GM21515 (cell line): Measurements from ENCODE around the gene AP1B1.
"Not testable (repeated sequence)": the region's sequence is repeated elsewhere in the genome, so short reads cannot be mapped to it uniquely, and the experiment has no call there.

Source experiments
- ATAC-seq: cut with Tn5 transposase; IDR thresholded peaks from one replicate; pipeline ENCODE4 v1.9.1; 2021; ENCODE audit not compliant: unreplicated experiment

Gene AP1B1

GRCh38 chr22:29387921-29388758 lies at the start of gene AP1B1:
TSS of gene AP1B1 (minus strand) at chr22:29388570. CDS start at chr22:29367243, 21,327 bp downstream.
- ATAC-seq: peak; percentile 79

- ATAC-seq: no peak
These were observed 47.1 kb upstream of the AP1B1 start for GRCh38 chr22:29435236-29436136.

GRCh38 chr22:29434288-29434687 lies 45.9 kb upstream of the AP1B1 start:
- no peak for ATAC-seq

- ATAC-seq: no peak
These were observed 45.5 kb upstream of the AP1B1 start for GRCh38 chr22:29433856-29434255.

- no peak for ATAC-seq
These were observed 43.6 kb upstream of the AP1B1 start for GRCh38 chr22:29431986-29432385.

- no peak for ATAC-seq
These were observed 38.9 kb upstream of the AP1B1 start for GRCh38 chr22:29427176-29427760.

GRCh38 chr22:29426476-29426875 lies 38.1 kb upstream of the AP1B1 start:
- no peak for ATAC-seq

GRCh38 chr22:29418704-29419103 lies 30.3 kb upstream of the AP1B1 start:
- ATAC-seq: not testable (repeated sequence)

- not testable (repeated sequence) for ATAC-seq
These were observed 26.7 kb upstream of the AP1B1 start for GRCh38 chr22:29414951-29415591.

- ATAC-seq: not testable (repeated sequence)
These were observed 24.4 kb upstream of the AP1B1 start for GRCh38 chr22:29412772-29413171.

- peak; percentile 56 for ATAC-seq
These were observed 23.3 kb upstream of the AP1B1 start for GRCh38 chr22:29411569-29412211.

- no peak for ATAC-seq
These were observed 20.6 kb upstream of the AP1B1 start for GRCh38 chr22:29408940-29409339.

GRCh38 chr22:29401538-29401937 lies 13.2 kb upstream of the AP1B1 start:
- ATAC-seq: not testable (repeated sequence)

- ATAC-seq: no peak
These were observed 12.2 kb upstream of the AP1B1 start for GRCh38 chr22:29400576-29400975.

GRCh38 chr22:29397791-29398190 lies 9.4 kb upstream of the AP1B1 start:
- no peak for ATAC-seq

GRCh38 chr22:29396126-29396525 lies 7.8 kb upstream of the AP1B1 start:
- no peak for ATAC-seq

- no peak for ATAC-seq
These were observed 6.7 kb upstream of the AP1B1 start for GRCh38 chr22:29394931-29395581.

- ATAC-seq: no peak
These were observed 4.7 kb upstream of the AP1B1 start for GRCh38 chr22:29393019-29393608.

GRCh38 chr22:29391546-29391945 lies 3.2 kb upstream of the AP1B1 start:
- no peak for ATAC-seq

GRCh38 chr22:29390270-29390669 lies 1.9 kb upstream of the AP1B1 start:
- ATAC-seq: no peak
